Coronary artery (tissue), 2 donors: ENCODE results near the gene TRIM38.
A peak's percentile ranks its signal among the peaks of the same experiment; 100 is the strongest.

Experiments
- DNase-seq: peaks from one replicate; pipeline ENCODE4 v3.0.0-alpha.2; 2017; ENCODE audit warnings: low spot score
- H3K27ac ChIP-seq, 2 donors: fragments of 200-600 bp; sonication (generic); one replicate each; pipeline ENCODE4 v1.5.1; 2016 to 2019
- H3K4me3 ChIP-seq: fragments of 200-600 bp; sonication (generic); 2 replicates; pipeline ENCODE4 v1.5.1; 2016; ENCODE audit warnings: mild to moderate bottlenecking, moderate library complexity
- CTCF ChIP-seq: fragments of 200-600 bp; sonication (generic); IDR thresholded peaks from one replicate; pipeline ENCODE4 v1.5.1; 2019; ENCODE audit warnings: antibody characterized with exemption

The TRIM38 gene

GRCh38 chr6:25962149-25963127, at the start of gene TRIM38:
TRIM38 (plus strand) TSS chr6:25962802; CDS start chr6:25966523, 3,721 bp downstream.
- DNase-seq, result peak; percentile 85
- Histone ChIP-seq H3K4me3 (peak within 1 kb of the TSS; percentile 78), H3K27ac (peak within 1 kb of the TSS; percentile 91 to 95)
- TF ChIP-seq CTCF, result no peak

GRCh38 chr6:25913741-25914140, 48.9 kb upstream of the TRIM38 start:
- DNase-seq, result no peak
- TF ChIP-seq CTCF, result no peak
- H3K27ac ChIP-seq, result no peak overlapping the region
- H3K4me3 ChIP-seq, result no peak overlapping the region

- TF ChIP-seq CTCF, result no peak
- no peak for DNase-seq
- Histone ChIP-seq H3K27ac (no peak overlapping the region), H3K4me3 (no peak overlapping the region)
Measured at GRCh38 chr6:25916330-25916729, 46.3 kb upstream of the TRIM38 start.

- no peak for DNase-seq
- no peak overlapping the region for H3K27ac ChIP-seq
- no peak for TF ChIP-seq CTCF
Measured at GRCh38 chr6:25916789-25917490, 45.7 kb upstream of the TRIM38 start.

GRCh38 chr6:25918083-25918683, 44.4 kb upstream of the TRIM38 start:
- TF ChIP-seq CTCF, result no peak
- Histone ChIP-seq H3K27ac (no peak overlapping the region), H3K4me3 (no peak overlapping the region)
- DNase-seq, result no peak

More at GRCh38 chr6:25916789-25917490, 45.7 kb upstream of the TRIM38 start:
- no peak overlapping the region for H3K4me3 ChIP-seq

GRCh38 chr6:25919657-25920056, 42.9 kb upstream of the TRIM38 start:
- Histone ChIP-seq H3K4me3 (no peak overlapping the region), H3K27ac (no peak overlapping the region)
- TF ChIP-seq CTCF, result no peak
- DNase-seq, result no peak
